ENCODE data around the gene EGLN1.

DNA sequence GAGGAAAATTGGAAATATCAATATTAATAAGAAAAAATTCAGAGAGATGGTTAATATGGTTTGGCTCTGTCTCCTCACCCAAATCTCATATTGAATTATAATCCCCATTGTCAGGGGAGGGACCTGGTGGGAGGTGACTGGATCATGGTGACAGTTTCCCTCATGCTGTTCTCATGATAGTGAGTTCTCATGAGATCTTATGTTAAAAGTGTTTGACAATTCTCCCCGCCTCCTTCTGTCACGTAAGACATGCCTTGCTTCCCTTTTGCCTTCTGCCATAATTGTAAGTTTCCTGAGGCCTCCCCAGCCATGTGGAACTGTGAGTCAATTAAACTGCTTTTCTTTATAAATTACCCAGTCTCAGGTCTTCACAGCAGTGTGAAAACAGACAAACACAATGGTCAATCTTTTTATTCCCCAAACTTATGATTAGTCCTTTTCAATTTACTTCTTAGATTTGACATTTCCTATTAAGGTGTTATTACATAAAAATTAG is 11.0 kb downstream of the EGLN1 start:
- TF ChIP-seq, protein P1, sequence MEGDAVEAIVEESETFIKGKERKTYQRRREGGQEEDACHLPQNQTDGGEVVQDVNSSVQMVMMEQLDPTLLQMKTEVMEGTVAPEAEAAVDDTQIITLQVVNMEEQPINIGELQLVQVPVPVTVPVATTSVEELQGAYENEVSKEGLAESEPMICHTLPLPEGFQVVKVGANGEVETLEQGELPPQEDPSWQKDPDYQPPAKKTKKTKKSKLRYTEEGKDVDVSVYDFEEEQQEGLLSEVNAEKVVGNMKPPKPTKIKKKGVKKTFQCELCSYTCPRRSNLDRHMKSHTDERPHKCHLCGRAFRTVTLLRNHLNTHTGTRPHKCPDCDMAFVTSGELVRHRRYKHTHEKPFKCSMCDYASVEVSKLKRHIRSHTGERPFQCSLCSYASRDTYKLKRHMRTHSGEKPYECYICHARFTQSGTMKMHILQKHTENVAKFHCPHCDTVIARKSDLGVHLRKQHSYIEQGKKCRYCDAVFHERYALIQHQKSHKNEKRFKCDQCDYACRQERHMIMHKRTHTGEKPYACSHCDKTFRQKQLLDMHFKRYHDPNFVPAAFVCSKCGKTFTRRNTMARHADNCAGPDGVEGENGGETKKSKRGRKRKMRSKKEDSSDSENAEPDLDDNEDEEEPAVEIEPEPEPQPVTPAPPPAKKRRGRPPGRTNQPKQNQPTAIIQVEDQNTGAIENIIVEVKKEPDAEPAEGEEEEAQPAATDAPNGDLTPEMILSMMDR (IDR thresholded peaks at IDR 0.05; ENCODE audit: borderline replicate concordance, extremely low read depth, low read length, poor library complexity, severe bottlenecking): no peak
- no peak for TF ChIP-seq EZH2 (IDR thresholded peaks at IDR 0.05; ENCODE audit: borderline replicate concordance, low read depth, low read length, severe bottlenecking)

All from DND-41 (cell line).